ENCODE results near the gene GOT1.

- TF ChIP-seq SP1 (CRISPR knock-in tag; conservative IDR thresholded peaks at IDR 0.05), result no peak
- TF ChIP-seq ATF3 (CRISPR knock-in tag; conservative IDR thresholded peaks at IDR 0.05), result no peak
- no peak for TF ChIP-seq ZNF317 (CRISPR knock-in tag; IDR thresholded peaks at IDR 0.05; ENCODE audit: borderline replicate concordance, low read depth)
- TF ChIP-seq CTCF (IDR thresholded peaks at IDR 0.05), result no peak
- no peak for TF ChIP-seq NFE2L1 (CRISPR knock-in tag; IDR thresholded peaks at IDR 0.05)
- TF ChIP-seq ESRRA (CRISPR knock-in tag; IDR thresholded peaks at IDR 0.05; ENCODE audit: borderline replicate concordance), result no peak
- TF ChIP-seq IRF2 (CRISPR knock-in tag; IDR thresholded peaks at IDR 0.05; ENCODE audit: borderline replicate concordance, low read depth), result no peak
- no peak for TF ChIP-seq USF2 (CRISPR knock-in tag; IDR thresholded peaks at IDR 0.05)
- no peak for TF ChIP-seq ZNF425 (CRISPR knock-in tag; conservative IDR thresholded peaks at IDR 0.05)
- no peak for TF ChIP-seq MAX (CRISPR knock-in tag; IDR thresholded peaks at IDR 0.05)
- TF ChIP-seq ATF1 (CRISPR knock-in tag; IDR thresholded peaks at IDR 0.05), result no peak
- TF ChIP-seq PREB (CRISPR knock-in tag; IDR thresholded peaks at IDR 0.05; ENCODE audit: borderline replicate concordance), result no peak
- no peak for TF ChIP-seq CREB1 (CRISPR knock-in tag; IDR thresholded peaks at IDR 0.05)
Observed at GRCh38 chr10:99403674-99404073, 26.8 kb downstream of the GOT1 start.
